ENCODE results near the gene LGALS7.

The LGALS7 gene

DNA sequence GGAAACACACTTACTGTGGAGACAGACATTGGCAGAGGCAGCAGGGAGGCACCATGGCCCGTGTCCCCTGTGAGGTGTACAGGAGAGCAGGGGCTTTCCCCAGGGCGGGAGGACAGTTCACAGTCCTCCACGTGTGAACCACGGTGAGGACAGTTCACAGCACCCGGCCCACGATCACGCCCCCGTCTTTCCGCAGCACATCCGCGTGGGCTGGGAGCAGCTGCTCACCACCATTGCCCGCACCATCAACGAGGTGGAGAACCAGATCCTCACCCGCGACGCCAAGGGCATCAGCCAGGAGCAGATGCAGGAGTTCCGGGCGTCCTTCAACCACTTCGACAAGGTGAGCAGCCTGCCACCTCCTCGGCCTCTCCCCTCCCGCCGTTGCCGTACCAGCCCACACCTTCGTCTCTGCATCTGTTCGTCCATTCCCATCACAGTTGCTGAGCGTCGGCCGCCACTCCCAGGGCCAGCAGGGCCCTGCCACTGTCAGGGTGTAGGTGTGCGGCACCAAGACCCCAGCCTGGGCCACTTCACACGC is 46.5 kb downstream of the LGALS7 start:
- no peak for DNase-seq (ENCODE audit: low read depth)

- no peak for DNase-seq (ENCODE audit: low read depth)
These were observed 47.0 kb downstream of the LGALS7 start for GRCh38 chr19:38726284-38726673.

DNA sequence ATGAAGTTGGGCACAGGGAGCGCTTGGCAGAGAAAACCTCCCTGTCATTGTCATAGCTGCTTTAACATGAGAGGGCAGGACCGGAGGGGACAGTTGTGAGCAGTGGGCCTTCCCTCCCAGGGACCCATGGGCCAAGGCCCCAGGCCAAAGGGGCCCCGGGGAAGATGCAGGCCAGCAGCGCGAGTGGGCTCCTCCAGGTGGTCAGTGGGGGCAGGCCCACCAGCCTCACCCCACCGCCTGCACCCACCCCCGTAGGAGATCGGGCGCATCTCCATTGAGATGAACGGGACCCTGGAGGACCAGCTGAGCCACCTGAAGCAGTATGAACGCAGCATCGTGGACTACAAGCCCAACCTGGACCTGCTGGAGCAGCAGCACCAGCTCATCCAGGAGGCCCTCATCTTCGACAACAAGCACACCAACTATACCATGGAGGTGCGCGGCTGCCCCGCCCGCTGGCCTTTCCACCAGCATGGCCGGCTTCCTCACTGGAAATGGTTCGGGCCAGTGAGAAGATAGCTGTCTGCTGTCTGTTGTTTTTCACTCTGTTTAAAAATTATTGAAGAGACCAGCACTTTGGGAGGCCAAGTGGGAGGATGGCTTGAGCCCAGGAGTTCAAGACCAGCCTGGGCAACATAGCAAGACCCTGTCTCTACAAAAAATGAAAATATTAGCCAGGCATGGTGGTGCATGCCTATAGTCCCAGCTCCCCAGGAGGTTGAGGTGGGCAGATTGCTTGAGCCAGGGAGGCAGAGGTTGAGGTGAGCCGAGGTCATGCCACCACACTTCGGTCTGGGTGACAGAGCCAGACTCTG is 47.6 kb downstream of the LGALS7 start:
- DNase-seq (ENCODE audit: low read depth): no peak

DNA sequence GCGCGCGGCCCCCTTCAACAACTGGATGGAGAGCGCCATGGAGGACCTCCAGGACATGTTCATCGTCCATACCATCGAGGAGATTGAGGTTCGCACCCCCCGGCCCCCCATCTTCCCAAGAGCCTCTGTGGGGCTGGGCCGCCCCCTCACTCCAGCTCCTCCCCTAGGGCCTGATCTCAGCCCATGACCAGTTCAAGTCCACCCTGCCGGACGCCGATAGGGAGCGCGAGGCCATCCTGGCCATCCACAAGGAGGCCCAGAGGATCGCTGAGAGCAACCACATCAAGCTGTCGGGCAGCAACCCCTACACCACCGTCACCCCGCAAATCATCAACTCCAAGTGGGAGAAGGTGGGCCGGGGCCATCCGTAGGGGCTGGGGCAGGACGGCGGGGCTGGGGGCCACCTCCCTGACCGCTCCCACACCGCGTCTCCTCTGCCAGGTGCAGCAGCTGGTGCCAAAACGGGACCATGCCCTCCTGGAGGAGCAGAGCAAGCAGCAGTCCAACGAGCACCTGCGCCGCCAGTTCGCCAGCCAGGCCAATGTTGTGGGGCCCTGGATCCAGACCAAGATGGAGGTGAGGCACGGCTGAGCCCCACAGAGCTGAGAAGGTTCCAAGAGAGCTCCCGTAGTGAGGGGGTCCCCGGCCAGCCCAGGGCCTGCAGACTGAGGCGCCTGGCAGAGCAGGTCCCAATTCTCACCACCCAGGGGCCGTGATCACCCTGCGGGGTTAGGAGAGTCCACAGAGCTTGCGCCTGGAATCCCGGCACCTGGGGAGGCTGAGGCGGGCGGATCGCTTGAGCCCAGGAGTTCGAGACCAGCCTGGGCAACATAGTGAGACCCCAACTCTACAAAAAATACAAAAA is 49.1 kb downstream of the LGALS7 start:
- DNase-seq (ENCODE audit: low read depth): no peak

DNA sequence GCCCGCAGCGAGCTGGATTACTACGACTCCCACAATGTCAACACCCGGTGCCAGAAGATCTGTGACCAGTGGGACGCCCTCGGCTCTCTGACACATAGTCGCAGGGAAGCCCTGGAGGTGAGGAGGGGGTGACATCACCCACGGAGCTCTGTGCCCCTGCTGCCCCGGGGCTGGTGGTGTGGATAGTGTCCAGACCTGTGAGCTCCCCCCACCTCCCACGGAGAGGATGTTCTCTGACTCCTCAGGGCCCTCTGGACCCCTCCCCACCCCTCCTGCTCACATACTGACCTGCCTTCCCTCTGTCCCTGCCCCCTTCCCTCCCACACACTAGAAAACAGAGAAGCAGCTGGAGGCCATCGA is 49.7 kb downstream of the LGALS7 start:
- DNase-seq (ENCODE audit: low read depth): no peak

DNA sequence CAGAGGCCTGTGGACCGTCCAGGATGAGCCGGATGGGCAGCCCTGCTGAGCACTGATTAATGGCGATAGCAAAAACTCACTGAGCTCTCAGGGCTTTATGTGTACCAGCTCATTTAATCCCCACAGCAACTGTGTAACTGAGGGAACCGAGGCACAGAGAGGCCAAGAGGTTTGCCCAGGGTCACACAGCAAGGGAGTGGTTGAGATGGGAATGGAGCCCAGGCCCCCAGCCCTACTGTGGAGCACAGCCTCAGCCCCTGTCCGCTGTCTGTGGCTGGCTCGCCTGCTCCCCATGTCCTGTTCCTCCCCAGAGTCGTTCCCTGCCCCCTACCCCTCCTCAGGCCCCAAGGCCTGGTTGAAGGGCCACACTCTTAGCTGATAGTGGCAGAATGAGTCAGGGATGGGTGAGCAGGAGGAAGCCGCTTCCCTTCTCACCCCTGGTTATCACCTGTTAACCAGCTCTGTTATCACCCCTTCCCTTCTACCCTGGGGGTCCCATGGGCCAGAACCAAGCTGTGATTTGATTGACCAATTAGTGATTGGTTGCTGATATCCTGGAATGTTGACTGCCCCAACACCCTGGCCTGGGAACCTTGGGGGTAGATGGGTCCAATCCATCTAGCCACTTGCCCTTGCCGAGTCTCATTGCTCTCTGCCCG is 50.2 kb downstream of the LGALS7 start:
- DNase-seq (ENCODE audit: low read depth): no peak

DNA sequence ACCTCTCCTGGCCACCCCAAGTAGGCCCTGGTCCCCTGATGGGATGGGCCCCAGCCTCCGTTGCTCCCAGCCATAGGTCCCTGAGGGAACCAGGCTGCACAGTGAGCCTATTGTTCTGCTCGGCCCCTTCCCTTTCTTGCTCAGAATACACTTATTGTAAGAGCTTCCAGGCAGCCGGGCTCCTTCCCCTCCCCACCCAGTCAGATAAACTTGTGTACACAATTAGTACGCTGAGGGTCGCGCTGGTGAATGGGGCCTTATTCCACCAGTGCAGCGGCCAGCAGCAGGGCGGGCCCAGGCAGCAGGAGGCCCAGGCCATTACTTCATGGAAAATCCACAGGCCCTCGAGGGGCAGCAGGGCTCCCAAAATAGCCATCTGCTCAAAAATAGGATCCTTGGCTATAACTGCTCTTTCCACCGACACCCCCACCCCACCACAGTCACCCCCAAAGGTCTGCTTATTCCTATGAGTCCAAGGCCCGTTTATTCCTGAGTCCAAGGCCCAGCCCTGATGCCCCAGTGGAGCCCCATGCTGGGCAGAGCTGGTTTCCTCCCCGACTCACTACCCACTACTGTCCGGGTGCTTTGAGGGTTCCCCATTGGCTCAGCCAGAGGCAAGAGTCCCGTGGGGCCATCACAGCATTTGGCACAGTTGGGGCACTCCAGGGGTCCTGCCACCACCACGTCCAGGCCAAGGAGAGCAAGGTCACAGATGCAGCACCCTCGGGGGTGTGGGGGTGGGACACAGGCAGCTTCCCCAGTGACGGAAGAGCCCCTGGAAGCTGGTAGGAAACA is 51.1 kb downstream of the LGALS7 start:
- no peak for DNase-seq (ENCODE audit: low read depth)

GRCh38 chr19:38721496-38721895 is 51.8 kb downstream of the LGALS7 start:
- no peak for DNase-seq (ENCODE audit: low read depth)

Data from T-helper 22 cell (primary cell).